Measurements from ENCODE around the gene CYP4F22. TPM values are rescaled to one million over a fixed set of nuclear protein-coding genes. Genes with fewer than 3 reads are reported as not detected.
"Not testable (repeated sequence)": the region's sequence is repeated elsewhere in the genome, so short reads cannot be mapped to it uniquely, and the experiment has no call there.

CYP4F22 gene
- polyA plus RNA-seq (ENCODE audit: insufficient read length in 12 of 12): 1 to 10 TPM in 2 of 12 donors, under 1 TPM in 1, not detected in 9; 0.32 to 1.8 (median 1.5) TPM
- long read RNA-seq, donor 1: 0 reads
- long read RNA-seq, donor 2: 0 reads
- long read RNA-seq, donor 3: 0 reads
- long read RNA-seq, donor 4: 0 reads
- long read RNA-seq, donor 5: 0 reads
- long read RNA-seq, donor 6: 0 reads
- long read RNA-seq, donor 7: 0 reads
- long read RNA-seq, donor 8: 0 reads
- long read RNA-seq, donor 9: 0 reads
- long read RNA-seq, donor 10: 0 reads
- long read RNA-seq, donor 11: 0 reads

- no peak for DNase-seq
Measured at GRCh38 chr19:15508035-15508710, at the start of gene CYP4F22. CYP4F22 (plus strand) TSS chr19:15508525; CDS start chr19:15525337, 16,812 bp downstream.

- no peak for DNase-seq
Measured at GRCh38 chr19:15461694-15462093, 46.6 kb upstream of the CYP4F22 start.

GRCh38 chr19:15463861-15464371 lies 44.4 kb upstream of the CYP4F22 start:
- no peak for DNase-seq

DNA sequence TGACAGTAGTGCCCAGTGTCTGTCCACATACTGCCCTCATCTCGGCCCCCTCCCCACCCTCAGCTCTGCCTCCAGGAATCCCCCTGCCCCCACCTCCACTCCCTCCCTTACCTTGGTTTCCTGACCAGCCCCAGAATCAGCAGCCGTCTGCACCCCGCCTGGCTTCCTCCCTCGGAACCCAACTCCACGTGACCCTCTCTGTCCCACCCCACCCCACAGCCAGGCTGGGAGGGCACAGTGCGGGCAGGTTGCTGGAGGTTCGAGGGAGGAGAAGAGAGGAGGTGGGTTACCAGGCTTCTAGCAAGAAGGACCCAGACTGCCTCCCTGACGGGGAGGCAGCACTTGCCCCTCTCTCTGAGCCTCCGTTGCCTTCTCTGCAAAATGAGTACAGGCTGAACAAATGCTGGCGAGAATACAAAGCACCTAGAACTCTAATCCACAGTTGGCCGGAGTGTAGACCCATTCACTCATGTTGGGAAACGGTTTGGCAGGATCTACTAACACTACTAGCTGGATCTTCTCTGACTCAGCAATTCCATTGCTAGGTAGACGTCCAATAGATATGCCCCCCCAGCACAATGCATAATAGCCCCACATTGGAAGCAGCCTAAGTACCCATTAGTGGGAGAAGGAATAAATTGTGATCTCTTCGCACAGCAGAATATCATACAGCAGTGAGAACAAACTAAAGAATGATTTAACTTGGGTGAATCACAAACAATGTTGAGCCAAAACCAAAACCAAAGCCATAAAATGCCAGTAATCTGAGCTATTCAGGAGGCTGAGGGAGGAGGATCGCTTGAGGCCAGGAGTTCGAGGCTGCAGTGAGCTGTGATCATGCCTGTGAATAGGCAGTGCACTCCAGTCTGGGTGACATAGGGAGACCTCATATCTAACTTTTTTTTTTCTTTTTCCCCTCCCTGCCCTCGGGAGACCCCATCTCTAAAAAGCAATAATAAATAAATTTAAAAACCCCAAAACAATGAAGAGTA lies 43.6 kb upstream of the CYP4F22 start, which contains the start of gene RASAL3:
Gene RASAL3 (minus strand): TSS at position 151 of the 992 bp plus-strand sequence. CDS start 186 bp downstream, outside the sequence.
- no peak for DNase-seq

- no peak for DNase-seq
Measured at GRCh38 chr19:15466851-15467733, 41.2 kb upstream of the CYP4F22 start.

GRCh38 chr19:15467734-15468214 lies 40.6 kb upstream of the CYP4F22 start:
- DNase-seq: no peak

GRCh38 chr19:15468675-15469512 lies 39.4 kb upstream of the CYP4F22 start:
- no peak for DNase-seq

DNA sequence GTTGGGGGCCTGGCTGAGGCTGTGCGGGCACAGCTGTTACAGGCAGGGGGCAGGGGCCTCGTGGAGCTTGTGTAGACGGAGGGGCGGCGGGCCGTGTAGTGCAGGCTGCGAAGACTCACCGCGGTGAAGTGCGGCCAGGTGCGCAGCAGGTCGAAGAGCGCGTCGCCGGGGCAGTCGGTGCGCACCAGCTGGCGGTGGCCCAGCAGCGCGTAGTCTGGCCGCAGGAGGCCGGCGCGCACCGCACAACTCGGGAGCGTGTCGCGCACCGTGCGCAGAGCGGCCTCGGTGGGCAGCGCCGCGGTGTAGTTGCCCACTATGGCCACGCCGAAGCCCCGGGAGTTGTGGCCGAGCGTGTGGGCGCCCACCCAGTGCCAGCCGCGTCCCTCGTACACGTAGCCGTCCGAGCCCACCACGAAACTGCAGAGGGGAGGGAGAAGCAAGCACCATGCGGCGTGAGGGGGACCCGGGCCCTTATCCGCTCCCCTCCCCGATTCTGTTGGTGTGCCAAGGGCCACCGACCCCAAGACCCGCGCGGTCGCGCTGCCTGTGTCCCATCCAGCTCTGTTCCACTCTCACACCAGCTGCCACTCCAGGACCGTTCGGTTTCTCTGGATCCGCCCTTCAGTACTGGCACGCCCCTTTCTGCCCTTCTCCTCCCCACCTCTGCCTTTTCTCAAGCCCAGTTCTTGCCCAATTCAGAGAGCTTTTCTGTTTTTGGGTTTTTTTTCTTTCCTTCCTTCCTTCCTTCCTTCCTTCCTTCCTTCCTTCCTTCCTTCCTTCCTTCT lies 38.6 kb upstream of the CYP4F22 start:
- no peak for DNase-seq

DNA sequence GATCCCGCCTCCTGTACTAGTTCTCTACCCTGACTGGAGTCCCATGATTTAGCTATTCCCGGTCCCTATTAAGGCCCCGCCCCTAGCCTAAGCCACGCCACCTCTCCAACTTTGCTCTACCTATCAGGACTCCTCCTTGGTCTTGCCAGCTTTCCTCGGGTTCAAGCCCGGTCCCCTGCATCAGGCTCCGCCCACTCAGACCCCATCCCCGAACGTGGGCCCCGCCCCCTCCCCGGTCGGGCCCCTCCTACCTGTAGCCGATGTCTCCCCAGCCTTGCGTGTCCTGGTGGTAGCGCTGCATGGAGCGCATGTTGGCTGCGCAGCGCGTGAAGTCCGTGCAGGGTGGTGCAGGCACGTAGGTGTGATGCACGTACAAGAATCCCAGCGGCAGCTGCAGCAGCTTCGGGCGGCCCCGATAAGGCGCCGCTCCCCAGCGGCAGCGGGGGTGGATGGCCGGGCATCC lies 36.7 kb upstream of the CYP4F22 start:
- DNase-seq: no peak

DNA sequence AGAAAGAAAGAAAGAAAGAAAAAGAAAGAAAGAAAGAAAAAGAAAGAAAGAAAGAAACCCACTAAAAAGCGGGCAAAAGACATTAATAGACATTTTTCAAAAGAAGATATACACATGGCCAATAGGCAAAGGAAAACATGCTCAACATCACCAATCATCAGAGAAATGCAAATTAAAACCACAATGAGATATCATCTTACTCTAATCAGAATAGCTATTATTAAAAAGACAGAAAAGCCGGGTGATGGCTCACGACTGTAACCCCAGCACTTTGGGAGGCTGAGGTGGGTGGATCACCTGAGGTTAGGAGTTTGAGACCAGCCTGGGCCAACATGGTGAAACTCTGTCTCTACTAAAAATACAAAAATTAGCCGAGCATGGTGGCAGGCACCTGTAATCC lies 34.5 kb upstream of the CYP4F22 start:
- DNase-seq: not testable (repeated sequence)

- DNase-seq: no peak
Measured at GRCh38 chr19:15475169-15475568, 33.2 kb upstream of the CYP4F22 start.

DNA sequence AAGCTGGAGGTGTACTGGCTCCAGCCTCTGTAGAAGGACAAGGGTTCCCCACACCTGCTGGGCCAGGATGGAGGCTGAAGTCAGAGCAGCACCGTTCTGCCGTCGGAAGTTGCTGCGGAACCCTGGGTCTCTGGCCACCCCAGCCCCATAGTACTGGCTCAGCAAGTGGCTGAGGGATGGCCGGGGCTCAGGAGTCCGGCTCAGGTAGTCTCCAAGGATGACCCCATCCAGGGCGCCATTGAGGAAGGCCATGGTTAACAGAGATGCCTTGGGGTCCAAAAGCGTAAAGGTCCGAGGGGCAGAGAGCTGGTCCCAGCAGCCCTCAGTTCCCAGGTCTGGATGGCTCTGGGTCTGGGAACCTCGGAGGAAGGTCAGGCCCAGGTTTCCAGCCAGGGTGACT lies 32.7 kb upstream of the CYP4F22 start:
- DNase-seq: no peak

DNA sequence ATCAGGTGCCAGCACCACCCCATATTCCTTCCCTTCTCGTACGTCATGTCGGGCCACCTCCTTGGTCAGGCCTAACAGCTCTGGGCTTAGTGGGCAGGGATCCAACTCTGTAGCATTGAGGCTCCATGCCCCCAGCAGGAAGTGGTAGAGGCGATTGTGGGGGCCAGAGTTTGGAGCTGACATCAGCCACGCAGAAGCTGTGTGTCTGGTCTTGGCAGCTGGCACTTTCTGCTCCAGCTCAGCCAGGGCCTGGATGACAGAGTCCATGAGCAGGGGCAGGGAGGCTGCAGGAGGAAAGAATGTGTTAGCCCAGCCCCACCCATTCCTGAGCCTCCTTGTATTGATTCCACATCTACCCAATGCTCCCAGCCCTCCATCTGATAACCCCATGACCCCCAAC lies 32.0 kb upstream of the CYP4F22 start:
- DNase-seq: no peak

DNA sequence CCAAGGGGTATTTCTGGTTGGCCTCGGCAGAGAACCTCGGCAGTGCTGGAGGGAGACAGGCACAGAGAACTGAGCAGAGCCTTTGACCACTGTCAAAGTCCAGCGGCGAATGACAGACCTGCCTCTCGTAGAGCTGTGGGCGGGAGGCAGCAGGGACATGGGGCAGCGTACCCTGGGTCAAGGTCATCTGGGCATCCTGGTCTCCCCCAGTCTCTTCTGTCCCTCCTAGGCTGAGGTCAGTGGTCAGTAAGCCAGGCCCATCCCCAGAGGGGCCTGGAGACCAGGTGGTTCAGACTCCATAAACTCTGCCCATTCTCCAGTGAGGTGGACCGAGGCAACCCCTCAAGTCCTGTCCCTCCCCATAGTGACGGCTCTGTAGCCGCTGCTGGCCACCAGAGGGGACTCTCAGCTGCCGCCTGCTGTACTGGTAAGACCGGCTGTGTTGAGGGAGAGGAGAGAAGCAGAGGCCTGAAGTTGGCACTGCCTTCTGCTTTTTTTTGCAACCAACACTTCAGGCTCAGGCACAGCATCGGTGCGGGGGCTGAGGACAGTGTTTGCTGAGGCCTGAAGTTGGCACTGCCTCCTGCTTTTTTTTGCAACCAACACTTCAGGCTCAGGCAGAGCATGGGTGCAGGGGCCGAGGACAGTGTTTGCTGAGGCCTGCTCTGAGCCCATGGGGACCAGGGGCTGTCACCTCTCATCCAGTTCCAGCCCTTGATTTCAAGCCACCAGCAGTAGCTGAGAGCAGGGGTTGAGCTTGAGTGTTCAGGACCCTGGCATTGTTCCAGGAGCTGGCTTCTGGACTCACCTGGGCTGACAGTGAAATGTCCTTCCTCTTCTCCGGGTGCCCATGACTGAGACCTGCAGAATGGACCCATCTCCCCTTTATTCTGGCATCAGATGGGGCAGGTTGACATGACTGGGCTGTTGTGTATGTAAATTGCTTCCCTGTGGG lies 28.7 kb upstream of the CYP4F22 start, which contains the start of gene PGLYRP2:
Gene PGLYRP2 (minus strand): TSS at position 111 of the 955 bp plus-strand sequence. CDS start 130 bp downstream, outside the sequence.
- DNase-seq: no peak

DNA sequence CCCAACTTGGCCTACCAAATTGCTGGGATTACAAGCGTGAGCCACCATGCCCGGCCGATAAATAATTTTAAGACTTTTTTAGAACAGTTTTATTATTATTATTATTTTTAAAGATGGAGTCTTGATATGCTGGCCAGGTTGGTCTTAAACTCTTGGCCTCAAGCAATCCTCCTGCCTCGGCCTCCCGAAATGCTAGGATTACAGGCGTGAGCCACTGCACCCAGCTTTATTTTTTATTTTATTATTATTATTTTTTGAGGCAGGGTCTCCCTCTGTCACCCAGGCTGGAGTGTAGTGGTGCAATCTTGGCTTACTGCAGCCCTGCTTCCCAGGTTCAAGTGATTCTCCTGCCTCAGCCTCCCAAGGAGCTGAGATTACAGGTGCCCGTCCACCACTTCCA lies 27.3 kb upstream of the CYP4F22 start:
- not testable (repeated sequence) for DNase-seq

DNA sequence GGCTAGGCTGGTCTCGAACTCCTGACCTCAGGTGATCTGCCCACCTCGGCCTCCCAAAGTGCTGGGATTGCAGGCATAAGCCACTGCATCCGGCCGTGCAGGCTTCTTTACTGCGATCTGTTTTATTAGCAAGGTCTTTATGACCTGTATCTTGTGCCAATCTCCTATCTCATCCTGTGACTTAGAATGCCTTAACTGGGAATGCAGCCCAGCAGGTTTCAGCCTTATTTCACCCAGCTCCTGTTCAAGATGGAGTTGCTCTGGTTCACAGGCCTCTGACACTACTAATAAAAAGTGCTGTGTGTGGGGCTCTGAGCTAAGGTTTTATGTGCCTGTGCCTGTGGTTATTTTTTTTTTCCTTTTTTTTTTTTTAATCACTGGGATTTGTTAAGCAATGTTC lies 22.6 kb upstream of the CYP4F22 start:
- not testable (repeated sequence) for DNase-seq

DNA sequence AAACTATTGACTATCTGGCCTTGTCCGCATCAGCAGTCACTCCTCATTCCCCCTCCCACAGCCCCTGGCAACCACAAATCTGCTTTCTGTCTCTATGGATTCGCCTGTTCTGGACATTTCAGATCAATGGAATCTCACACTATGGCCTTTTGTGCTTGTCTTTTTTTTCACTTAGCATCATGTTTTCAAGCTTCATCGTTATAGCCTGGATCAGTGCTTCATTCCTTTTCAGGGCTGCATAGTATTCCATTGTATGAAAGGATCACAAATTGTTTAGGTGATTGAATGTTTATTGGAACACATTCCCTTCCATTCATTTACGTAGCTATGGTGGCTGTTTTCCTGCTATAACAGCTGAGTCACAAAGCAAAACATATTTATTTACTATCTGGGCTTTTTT lies 21.3 kb upstream of the CYP4F22 start:
- DNase-seq: no peak

All from muscle of arm (tissue), 14 donors.